AML-193 (cell line): Measurements from ENCODE around the gene MKX.

Source experiments
- DNase-seq, 2 experiments: peaks; one replicate each; lab custom pipeline; 2025; lab: John Stamatoyannopoulos, UW

The MKX gene

GRCh38 chr10:27646604-27647175 lies 98.9 kb downstream of the MKX start:
- no peak for DNase-seq

DNA sequence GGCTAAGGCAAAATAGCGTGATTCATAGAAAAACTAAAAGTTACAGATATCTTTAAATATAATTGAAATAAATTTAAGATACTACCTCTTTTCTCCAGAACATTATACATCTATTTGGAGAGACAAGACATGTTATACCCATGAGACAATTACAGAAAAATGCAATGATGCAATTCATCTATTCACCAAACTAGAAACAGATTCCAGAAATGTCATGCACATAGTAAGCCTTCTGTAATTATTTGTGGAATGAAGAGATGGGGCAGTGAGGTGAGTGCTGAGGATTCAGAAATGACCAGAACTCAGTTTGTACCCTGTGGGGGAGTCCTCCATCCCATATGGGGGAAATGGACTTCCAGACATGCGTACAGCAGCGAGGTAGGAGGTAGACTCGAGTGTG lies 99.4 kb downstream of the MKX start:
- DNase-seq = no peak

- no peak for DNase-seq
These were observed 101.2 kb downstream of the MKX start for GRCh38 chr10:27644307-27644939.

DNA sequence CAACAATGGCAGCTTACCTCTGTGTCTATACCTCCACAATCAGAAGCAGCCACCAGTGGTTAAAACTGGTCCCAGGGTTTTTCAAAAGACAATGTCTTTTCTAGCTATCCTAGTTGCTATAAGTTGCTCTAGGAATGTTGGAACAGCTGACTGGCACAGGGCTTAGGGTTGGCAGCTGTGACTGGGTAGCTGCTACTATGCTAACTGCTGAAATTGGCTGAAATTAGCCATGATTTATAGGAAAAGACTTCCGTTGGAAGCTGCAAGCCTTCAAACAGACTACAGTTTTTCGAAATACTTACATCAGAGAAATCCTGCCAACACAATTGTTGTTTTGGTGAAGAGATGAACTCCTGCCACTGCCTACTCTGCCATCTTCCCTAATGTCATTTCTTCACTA lies 102.3 kb downstream of the MKX start:
- no peak for DNase-seq

- DNase-seq = no peak
These were observed 103.5 kb downstream of the MKX start for GRCh38 chr10:27642023-27642589.

DNA sequence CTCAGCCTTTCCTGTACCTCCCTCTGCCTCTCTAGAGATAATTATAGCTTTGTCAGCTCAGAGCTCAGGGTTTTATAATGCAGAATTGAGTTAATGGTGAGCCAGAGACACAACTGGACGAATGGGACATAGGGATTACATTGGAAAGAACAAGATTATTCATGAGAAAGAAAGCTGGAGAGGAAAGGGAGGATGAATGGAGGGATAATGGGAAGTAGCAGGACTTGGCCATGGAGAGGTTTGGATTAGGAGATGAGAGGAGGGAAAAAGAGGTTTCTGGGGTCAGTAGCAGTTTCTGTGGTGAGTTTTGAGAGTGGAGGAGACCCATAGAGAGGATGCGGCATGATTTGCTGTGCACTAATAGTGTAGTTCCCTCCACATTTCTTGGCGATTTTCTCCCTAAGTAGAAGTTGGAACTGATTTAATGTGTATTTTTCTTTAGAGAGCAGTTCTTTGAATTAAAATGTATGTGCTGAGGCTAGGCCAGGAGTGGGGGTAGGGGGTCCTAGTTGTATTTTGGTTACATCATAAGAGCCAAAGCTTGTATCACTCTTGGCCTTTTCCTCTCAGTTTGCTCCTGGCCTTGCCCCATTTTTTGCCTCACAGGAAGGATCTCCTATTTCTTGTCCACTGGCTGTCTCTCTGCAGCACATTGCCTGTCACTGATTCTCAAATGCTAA lies 107.4 kb downstream of the MKX start:
- no peak for DNase-seq

DNA sequence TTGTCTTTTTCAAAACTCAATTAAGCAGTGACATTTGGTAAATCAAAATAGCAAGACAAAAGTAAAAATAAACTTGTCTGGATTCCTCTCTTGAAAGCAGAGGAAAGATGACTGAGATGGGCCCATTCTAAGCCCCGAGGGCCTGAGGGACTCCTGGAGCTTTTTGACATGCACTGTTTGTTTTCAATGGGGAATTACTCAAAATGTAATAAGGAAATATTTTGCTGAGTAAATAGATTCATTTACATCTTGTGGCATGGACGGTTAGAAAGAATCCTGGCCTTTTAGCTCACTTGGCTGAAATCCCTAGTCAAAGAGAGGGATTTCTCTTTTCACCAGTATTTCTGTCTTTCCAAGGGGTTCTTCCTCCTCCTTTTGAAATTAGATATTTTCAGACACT lies 108.0 kb downstream of the MKX start:
- DNase-seq = no peak

- DNase-seq = no peak
These were observed 108.8 kb downstream of the MKX start for GRCh38 chr10:27636816-27637215.

GRCh38 chr10:27635699-27636270 lies 109.8 kb downstream of the MKX start:
- DNase-seq = no peak

DNA sequence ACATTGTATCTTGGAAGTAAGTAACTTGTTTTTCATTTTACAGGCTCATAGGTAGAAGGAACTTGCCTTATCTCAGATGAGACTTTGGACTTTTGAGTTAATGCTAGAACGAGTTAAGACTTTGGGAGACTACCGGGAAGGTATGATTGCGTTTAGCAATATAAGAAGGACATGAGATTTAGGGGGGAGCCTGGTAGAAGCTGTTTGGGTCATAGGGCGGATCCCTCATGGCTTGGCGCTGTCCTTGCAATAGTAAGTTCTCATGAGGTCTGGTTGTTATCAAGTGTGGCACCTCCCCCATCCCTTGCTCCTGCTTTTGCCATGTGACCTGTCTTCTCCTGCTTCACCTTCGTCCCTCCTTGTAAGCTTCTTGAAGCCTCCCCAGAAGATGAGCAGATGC lies 110.3 kb downstream of the MKX start:
- no peak for DNase-seq

- DNase-seq = no peak
These were observed 117.0 kb downstream of the MKX start for GRCh38 chr10:27628621-27629020.

DNA sequence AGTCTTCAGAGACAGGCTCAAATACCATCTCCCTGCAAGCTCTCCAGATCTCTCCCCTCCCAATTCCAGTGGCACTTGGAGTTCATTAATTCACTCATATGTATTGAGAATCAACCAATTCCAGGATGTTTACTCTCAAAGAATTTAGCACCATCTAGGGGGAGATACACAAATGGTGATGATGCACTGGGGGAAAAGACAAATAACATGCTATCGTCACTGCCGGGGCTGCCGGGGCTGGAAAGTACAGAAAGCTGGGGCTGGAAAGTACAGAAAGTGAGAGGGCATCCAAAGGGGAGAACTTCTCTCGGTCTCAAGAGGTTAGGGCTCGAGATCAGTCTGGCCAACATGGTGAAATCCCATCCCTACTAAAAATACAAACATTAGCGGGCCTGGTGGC lies 118.7 kb downstream of the MKX start:
- no peak for DNase-seq

GRCh38 chr10:27625452-27626211 lies 120.0 kb downstream of the MKX start:
- DNase-seq = no peak

GRCh38 chr10:27624941-27625340 lies 120.7 kb downstream of the MKX start:
- no peak for DNase-seq
